GM12873 (cell line): ENCODE data around the gene COL4A1.

ENCODE experiments used
- TF ChIP-seq, protein P1 (sequence below): IDR thresholded peaks from 2 replicates; pipeline ENCODE4 v1.5.1; 2012; ENCODE audit warnings: low read depth, mild to moderate bottlenecking, moderate library complexity, low read length, control low read depth; ENCODE audit not compliant: insufficient read depth; ENCODE audit errors: missing control alignments

COL4A1 gene

GRCh38 chr13:110340812-110341444 lies 34.0 kb upstream of the COL4A1 start:
- TF ChIP-seq, protein P1, sequence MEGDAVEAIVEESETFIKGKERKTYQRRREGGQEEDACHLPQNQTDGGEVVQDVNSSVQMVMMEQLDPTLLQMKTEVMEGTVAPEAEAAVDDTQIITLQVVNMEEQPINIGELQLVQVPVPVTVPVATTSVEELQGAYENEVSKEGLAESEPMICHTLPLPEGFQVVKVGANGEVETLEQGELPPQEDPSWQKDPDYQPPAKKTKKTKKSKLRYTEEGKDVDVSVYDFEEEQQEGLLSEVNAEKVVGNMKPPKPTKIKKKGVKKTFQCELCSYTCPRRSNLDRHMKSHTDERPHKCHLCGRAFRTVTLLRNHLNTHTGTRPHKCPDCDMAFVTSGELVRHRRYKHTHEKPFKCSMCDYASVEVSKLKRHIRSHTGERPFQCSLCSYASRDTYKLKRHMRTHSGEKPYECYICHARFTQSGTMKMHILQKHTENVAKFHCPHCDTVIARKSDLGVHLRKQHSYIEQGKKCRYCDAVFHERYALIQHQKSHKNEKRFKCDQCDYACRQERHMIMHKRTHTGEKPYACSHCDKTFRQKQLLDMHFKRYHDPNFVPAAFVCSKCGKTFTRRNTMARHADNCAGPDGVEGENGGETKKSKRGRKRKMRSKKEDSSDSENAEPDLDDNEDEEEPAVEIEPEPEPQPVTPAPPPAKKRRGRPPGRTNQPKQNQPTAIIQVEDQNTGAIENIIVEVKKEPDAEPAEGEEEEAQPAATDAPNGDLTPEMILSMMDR, result no peak

DNA sequence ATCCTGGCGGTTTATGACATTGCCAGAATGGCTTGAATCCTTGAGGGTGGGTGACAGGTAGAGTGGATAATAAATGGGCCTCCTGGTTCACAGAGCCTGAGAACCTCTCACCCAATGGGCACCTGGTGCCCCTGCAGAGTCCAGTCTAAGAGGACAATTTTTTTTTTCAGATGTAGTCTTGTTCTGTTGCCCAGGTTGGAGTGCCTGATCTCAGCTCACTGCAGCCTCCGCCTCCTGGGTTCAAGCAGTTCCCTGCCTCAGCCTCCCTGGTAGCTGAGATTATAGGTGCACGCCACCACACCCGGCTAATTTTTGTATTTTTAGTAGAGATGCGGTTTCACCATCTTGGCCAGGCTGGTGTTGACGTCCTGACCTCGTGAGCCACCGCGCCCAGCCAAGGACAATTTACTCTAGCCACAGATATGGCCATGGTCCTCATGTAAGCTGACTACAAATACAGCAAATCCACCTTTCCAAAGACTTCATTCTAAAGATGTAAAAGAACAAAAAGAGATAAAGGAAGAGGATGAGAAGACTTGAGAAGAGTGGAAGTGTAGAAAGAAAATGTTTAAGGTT lies 33.1 kb upstream of the COL4A1 start:
- TF ChIP-seq, protein P1, result no peak

- TF ChIP-seq, protein P1, result no peak
Observed at GRCh38 chr13:110339263-110339662, 32.3 kb upstream of the COL4A1 start.

- TF ChIP-seq, protein P1, result no peak
Observed at GRCh38 chr13:110338441-110339101, 31.6 kb upstream of the COL4A1 start.

DNA sequence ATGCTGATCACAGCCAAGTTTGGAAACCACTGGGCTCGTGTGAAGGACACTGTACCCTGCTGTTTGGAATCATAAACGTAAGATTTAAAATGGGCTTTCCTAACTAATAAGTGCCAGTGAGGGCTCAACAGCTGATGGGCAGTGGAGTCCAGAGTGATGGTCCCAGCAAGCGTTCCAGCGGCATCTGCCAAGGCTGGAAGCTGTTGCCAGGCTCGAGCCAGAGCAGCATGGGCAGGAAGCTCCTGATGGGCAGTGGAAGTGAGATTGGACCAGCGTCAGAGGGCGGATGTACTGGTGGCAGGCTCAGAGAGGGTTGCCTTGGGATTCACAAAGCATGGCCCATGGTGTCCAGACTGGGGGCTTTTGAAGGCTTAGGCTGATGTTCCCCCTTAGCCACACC lies 30.3 kb upstream of the COL4A1 start:
- TF ChIP-seq, protein P1, result no peak

DNA sequence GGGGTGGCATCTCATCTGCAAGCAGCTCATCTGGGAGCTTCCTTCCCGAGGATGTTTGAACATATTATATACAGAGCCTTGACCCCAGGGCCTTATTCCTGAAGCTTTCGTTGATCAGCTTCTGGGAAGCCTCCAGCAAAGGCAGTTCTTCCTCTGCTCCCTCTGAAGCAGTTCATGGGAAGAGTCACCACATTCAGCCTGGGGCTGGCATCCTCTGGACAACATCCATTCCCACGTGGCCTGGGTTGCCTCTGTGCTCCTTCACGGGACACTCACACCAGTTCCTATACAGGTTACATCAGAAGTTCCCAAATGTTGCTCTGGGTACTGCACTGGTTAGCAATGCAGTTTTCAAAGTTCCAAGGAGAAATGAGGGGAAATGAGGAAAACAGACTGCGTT lies 29.7 kb upstream of the COL4A1 start:
- TF ChIP-seq, protein P1, result no peak

- TF ChIP-seq, protein P1, result no peak
Observed at GRCh38 chr13:110336108-110336507, 29.2 kb upstream of the COL4A1 start.
